Measurements from ENCODE around the gene U2AF1.
"Not testable (repeated sequence)": the region's sequence is repeated elsewhere in the genome, so short reads cannot be mapped to it uniquely, and the experiment has no call there.

U2AF1 gene

GRCh38 chr21:43106965-43107793, at the start of gene U2AF1:
Gene U2AF1 (minus strand): TSS chr21:43107570. CDS start chr21:43107494, 76 bp downstream.
- not testable (repeated sequence) for DNase-seq

GRCh38 chr21:43153601-43154000, 46.2 kb upstream of the U2AF1 start:
- not testable (repeated sequence) for DNase-seq

- not testable (repeated sequence) for DNase-seq
These were observed 42.0 kb upstream of the U2AF1 start for GRCh38 chr21:43149344-43149743.

GRCh38 chr21:43147999-43148398, 40.6 kb upstream of the U2AF1 start:
- not testable (repeated sequence) for DNase-seq

- DNase-seq = not testable (repeated sequence)
These were observed 39.3 kb upstream of the U2AF1 start for GRCh38 chr21:43146637-43147036.

GRCh38 chr21:43141407-43141806, 34.0 kb upstream of the U2AF1 start:
- DNase-seq = not testable (repeated sequence)

- not testable (repeated sequence) for DNase-seq
These were observed 31.6 kb upstream of the U2AF1 start for GRCh38 chr21:43138944-43139343.

- not testable (repeated sequence) for DNase-seq
These were observed 27.1 kb upstream of the U2AF1 start for GRCh38 chr21:43134520-43134919.

- not testable (repeated sequence) for DNase-seq
These were observed 22.7 kb upstream of the U2AF1 start for GRCh38 chr21:43130094-43130493.

GRCh38 chr21:43115956-43116355, 8.6 kb upstream of the U2AF1 start:
- DNase-seq = not testable (repeated sequence)

- DNase-seq = not testable (repeated sequence)
These were observed 7.1 kb upstream of the U2AF1 start for GRCh38 chr21:43114483-43114882.

GRCh38 chr21:43109006-43109405, 1.6 kb upstream of the U2AF1 start:
- not testable (repeated sequence) for DNase-seq

- not testable (repeated sequence) for DNase-seq
These were observed 807 bp upstream of the U2AF1 start for GRCh38 chr21:43108177-43108576.

GRCh38 chr21:43107794-43108137, 396 bp upstream of the U2AF1 start:
- DNase-seq = not testable (repeated sequence)

- DNase-seq = not testable (repeated sequence)
These were observed 2.7 kb downstream of the U2AF1 start for GRCh38 chr21:43104642-43105041.

GRCh38 chr21:43102281-43102680, 5.1 kb downstream of the U2AF1 start:
- DNase-seq = not testable (repeated sequence)

GRCh38 chr21:43101676-43102075, 5.7 kb downstream of the U2AF1 start:
- not testable (repeated sequence) for DNase-seq

- DNase-seq = not testable (repeated sequence)
These were observed 6.4 kb downstream of the U2AF1 start for GRCh38 chr21:43101000-43101399.

- DNase-seq = not testable (repeated sequence)
These were observed 15.3 kb downstream of the U2AF1 start for GRCh38 chr21:43091979-43092614.

GRCh38 chr21:43090947-43091346, 16.4 kb downstream of the U2AF1 start:
- not testable (repeated sequence) for DNase-seq

GRCh38 chr21:43089463-43089862, 17.9 kb downstream of the U2AF1 start:
- DNase-seq = not testable (repeated sequence)

GRCh38 chr21:43082587-43083300, 24.6 kb downstream of the U2AF1 start:
- not testable (repeated sequence) for DNase-seq

- not testable (repeated sequence) for DNase-seq
These were observed 30.7 kb downstream of the U2AF1 start for GRCh38 chr21:43076643-43077042.

Measured in T1000 (cell line).